Vagina (tissue), 2 donors: Measurements from ENCODE around the gene TMEM167A. TPM values are rescaled to one million over a fixed set of nuclear protein-coding genes. Genes with fewer than 3 reads are reported as not detected.

Experiments used
- DNase-seq, 2 donors: peaks; one replicate each; pipeline ENCODE4 v3.0.0-alpha.2; 2017; ENCODE audit errors: extremely low spot score in 2 of 2
- H3K27ac ChIP-seq: fragments of 200-600 bp; sonication (generic); one replicate; pipeline ENCODE4 v1.5.1; 2019
- H3K27me3 ChIP-seq: fragments of 200-600 bp; sonication (generic); one replicate; pipeline ENCODE4 v1.5.1; 2019
- H3K36me3 ChIP-seq, 2 donors: fragments of 200-600 bp; sonication (generic); one replicate each; pipeline ENCODE4 v1.5.1; 2017 to 2019
- H3K4me1 ChIP-seq: fragments of 200-600 bp; sonication (generic); one replicate; pipeline ENCODE4 v1.5.1; 2019
- H3K4me3 ChIP-seq, 2 donors: fragments of 200-600 bp; sonication (generic); 1 replicate in 1 of 2; 2 replicates in 1 of 2; pipeline ENCODE4 v1.5.1; 2016 to 2019
- H3K9me3 ChIP-seq: fragments of 200-600 bp; sonication (generic); one replicate; pipeline ENCODE4 v1.5.1; 2019
- POLR2A ChIP-seq, 2 donors: fragments of 450-650 bp; IDR thresholded peaks; one replicate each; pipeline ENCODE4 v1.6.1; 2017; ENCODE audit warnings: antibody characterized with exemption in 2 of 2, mild to moderate bottlenecking in 2 of 2, moderate library complexity in 2 of 2
- POLR2AphosphoS5 ChIP-seq, 2 donors: sonication (generic); formaldehyde crosslinking; IDR thresholded peaks; one replicate each; pipeline ENCODE4 v1.9.0; 2017; ENCODE audit warnings: antibody characterized with exemption in 2 of 2, mild to moderate bottlenecking in 2 of 2, low read depth in 1 of 2; ENCODE audit not compliant: insufficient read depth in 1 of 2
- intact Hi-C: fragments of 100-400 bp; cut with DNase I; formaldehyde crosslinking; loops from one replicate; pipeline ENCODE4 v1.15.1; 2023
- total RNA-seq: library from RNA; depleted of rRNA; stranded (reverse); fragments of >200 nt; gene quantifications from one replicate; pipeline ENCODE4 v1.2.3, GENCODE V29; 2016
- TF ChIP-seq, protein P1 (sequence below), 3 experiments: fragments of 450-650 bp in 2 of 3; fragments of 200-600 bp in 1 of 3; sonication (generic) in 1 of 3; IDR thresholded peaks; one replicate each; pipeline ENCODE4 v1.5.1; 2017 to 2019; ENCODE audit warnings: antibody characterized with exemption in 3 of 3, mild to moderate bottlenecking in 2 of 3, moderate library complexity in 2 of 3

The TMEM167A gene
- total RNA-seq, 1 donor from 2014 or later, result 22.3 TPM

DNA sequence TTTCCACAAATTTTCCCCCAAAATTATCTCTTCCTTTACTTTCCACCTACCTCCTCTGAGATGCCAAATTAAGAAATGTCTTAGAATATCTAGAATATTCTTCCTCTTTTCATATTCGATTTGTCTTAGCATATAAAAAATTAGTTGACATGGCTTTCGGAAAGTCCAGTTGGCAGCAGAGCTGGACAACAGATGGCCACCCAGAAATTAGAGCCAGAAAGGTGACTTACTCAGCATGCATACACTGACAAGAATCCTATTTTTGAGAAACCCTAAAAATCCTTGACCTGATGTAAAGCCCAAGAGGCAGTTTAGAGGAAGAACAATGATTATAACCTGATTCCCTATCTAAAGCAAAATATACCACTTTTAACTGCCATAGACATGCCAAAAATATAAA is 22.0 kb downstream of the TMEM167A start:
- no peak for DNase-seq
- Histone ChIP-seq H3K27ac (no peak overlapping the region), H3K9me3 (no peaks in the 10 kb centered on the region), H3K36me3 (peaks cover 0 to 24% of the 10 kb centered on the region in 2 donors), H3K4me3 (no peak overlapping the region), H3K4me1 (no peaks in the 10 kb centered on the region), H3K27me3 (no peaks in the 10 kb centered on the region)
- intact Hi-C loops, result no loop called here
- no peak for TF ChIP-seq POLR2AphosphoS5 (IDR thresholded peaks at IDR 0.05; ENCODE audit: insufficient read depth in 1 of 2, low read depth in 1 of 2)
- TF ChIP-seq, protein P1, sequence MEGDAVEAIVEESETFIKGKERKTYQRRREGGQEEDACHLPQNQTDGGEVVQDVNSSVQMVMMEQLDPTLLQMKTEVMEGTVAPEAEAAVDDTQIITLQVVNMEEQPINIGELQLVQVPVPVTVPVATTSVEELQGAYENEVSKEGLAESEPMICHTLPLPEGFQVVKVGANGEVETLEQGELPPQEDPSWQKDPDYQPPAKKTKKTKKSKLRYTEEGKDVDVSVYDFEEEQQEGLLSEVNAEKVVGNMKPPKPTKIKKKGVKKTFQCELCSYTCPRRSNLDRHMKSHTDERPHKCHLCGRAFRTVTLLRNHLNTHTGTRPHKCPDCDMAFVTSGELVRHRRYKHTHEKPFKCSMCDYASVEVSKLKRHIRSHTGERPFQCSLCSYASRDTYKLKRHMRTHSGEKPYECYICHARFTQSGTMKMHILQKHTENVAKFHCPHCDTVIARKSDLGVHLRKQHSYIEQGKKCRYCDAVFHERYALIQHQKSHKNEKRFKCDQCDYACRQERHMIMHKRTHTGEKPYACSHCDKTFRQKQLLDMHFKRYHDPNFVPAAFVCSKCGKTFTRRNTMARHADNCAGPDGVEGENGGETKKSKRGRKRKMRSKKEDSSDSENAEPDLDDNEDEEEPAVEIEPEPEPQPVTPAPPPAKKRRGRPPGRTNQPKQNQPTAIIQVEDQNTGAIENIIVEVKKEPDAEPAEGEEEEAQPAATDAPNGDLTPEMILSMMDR (IDR thresholded peaks at IDR 0.05), result no peak
- TF ChIP-seq POLR2A (IDR thresholded peaks at IDR 0.05), result no peak

DNA sequence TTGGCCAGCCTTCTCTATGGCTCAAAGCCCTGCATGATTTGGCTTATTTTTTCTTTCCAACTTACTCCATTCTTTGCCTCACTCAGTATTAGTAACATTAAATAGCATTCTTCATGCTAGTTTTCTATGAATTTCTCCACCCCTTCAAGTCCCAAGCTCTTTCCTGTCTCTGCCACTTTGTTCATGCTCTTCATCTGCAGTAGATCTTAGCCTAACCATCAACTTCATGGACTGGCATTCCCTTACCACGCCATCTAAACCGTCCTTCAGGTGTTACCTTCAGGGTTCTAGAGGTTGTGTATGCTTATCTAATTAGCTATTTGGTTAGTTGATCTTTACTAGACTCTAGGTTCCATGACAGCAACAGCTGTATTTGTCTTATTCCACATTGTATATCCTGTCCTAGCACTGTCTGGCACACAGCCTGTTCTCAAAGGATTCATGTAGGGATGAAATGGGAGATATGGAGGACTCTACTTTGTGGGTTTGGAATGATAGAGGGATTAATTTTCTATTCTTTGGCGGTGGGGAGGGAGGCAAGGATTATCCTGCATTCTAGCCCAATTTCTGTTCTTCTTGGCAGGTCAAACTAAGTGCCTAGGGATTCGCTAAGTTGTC is 26.4 kb downstream of the TMEM167A start:
- Histone ChIP-seq H3K27me3 (no peaks in the 10 kb centered on the region), H3K36me3 (peaks cover 0 to 24% of the 10 kb centered on the region in 2 donors), H3K4me3 (no peak overlapping the region), H3K9me3 (no peaks in the 10 kb centered on the region), H3K4me1 (no peaks in the 10 kb centered on the region), H3K27ac (no peak overlapping the region)
- intact Hi-C loops, result no loop called here
- TF ChIP-seq, protein P1 (IDR thresholded peaks at IDR 0.05), result no peak
- TF ChIP-seq POLR2AphosphoS5 (IDR thresholded peaks at IDR 0.05; ENCODE audit: insufficient read depth in 1 of 2, low read depth in 1 of 2), result no peak
- no peak for TF ChIP-seq POLR2A (IDR thresholded peaks at IDR 0.05)
- no peak for DNase-seq

DNA sequence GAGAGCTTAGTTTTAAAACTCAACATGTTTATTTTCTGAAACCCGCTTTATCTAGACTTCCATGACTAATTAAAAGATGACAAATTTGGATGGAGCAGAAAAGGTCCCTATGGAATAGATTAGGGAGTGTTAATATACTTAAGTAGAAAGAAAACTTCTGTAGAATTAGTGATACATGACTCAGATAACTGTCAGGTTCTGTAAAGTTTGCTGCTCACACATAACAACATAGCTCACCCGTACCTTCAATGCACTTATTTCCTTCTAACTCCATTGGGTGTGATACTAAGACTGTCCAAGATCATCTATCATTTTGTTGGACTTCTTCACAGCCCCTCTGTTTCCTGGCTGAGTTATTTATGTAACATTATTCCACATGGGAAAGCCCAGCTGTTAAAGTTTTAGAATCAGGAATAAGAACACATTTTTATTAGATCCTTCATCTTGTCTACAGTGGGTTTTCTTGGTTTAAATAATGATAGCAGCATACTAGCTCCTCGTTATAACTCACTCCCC is 27.8 kb downstream of the TMEM167A start:
- Histone ChIP-seq H3K4me3 (no peak overlapping the region), H3K9me3 (no peaks in the 10 kb centered on the region), H3K27me3 (no peaks in the 10 kb centered on the region), H3K4me1 (no peaks in the 10 kb centered on the region), H3K36me3 (peaks cover 0 to 12% of the 10 kb centered on the region in 2 donors), H3K27ac (no peak overlapping the region)
- DNase-seq, result no peak
- TF ChIP-seq POLR2A (IDR thresholded peaks at IDR 0.05), result no peak
- TF ChIP-seq, protein P1 (IDR thresholded peaks at IDR 0.05), result no peak
- no peak for TF ChIP-seq POLR2AphosphoS5 (IDR thresholded peaks at IDR 0.05; ENCODE audit: insufficient read depth in 1 of 2, low read depth in 1 of 2)
- intact Hi-C loops, result no loop called here

DNA sequence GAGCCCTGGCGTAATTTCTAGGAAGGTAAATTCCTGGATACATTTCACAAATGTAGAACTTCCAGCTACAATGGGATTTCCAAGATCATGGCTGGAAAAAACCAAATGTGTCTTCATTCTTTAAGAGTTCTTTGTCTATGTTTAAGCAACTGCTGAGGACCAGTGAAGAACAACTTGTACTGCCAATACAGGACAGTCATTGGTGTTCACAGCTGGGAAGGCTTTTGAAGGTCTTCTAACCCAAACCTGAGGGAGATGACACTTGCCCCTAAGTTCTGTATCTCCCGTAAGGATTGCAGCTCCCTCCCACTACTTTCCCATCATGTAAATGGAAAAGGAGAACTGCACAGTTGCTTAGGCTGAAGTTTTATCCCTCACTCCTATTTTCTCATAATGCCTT is 28.4 kb downstream of the TMEM167A start:
- Histone ChIP-seq H3K27me3 (no peaks in the 10 kb centered on the region), H3K9me3 (no peaks in the 10 kb centered on the region), H3K27ac (no peak overlapping the region), H3K4me1 (no peaks in the 10 kb centered on the region), H3K4me3 (no peak overlapping the region), H3K36me3 (peaks cover 0 to 12% of the 10 kb centered on the region in 2 donors)
- DNase-seq, result no peak
- TF ChIP-seq, protein P1 (IDR thresholded peaks at IDR 0.05), result no peak
- no peak for TF ChIP-seq POLR2A (IDR thresholded peaks at IDR 0.05)
- no peak for TF ChIP-seq POLR2AphosphoS5 (IDR thresholded peaks at IDR 0.05; ENCODE audit: insufficient read depth in 1 of 2, low read depth in 1 of 2)
- intact Hi-C loops, result no loop called here

DNA sequence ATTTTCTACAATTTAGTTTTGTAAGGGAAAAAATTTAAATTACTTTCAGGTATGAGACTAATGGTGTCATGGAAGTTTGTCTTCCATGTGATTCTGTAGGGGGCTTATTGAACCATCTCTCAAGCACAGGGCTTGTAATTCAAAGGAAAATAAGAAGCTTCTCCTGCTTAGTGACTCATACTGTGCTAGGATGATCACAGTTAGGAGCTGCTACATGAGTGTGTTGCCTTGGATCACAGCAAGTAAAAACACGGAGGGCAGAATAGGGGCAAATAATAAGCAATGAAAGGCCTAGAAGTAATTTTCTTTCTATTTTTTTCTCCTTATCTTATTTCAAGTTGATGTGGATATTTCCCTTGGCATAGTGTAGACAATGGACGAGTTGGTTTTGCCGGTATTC is 28.9 kb downstream of the TMEM167A start:
- Histone ChIP-seq H3K9me3 (no peaks in the 10 kb centered on the region), H3K36me3 (peaks cover 0 to 12% of the 10 kb centered on the region in 2 donors), H3K4me1 (no peaks in the 10 kb centered on the region), H3K27me3 (no peaks in the 10 kb centered on the region), H3K4me3 (no peak overlapping the region), H3K27ac (no peak overlapping the region)
- intact Hi-C loops, result no loop called here
- DNase-seq, result no peak
- no peak for TF ChIP-seq POLR2A (IDR thresholded peaks at IDR 0.05)
- no peak for TF ChIP-seq POLR2AphosphoS5 (IDR thresholded peaks at IDR 0.05; ENCODE audit: insufficient read depth in 1 of 2, low read depth in 1 of 2)
- TF ChIP-seq, protein P1 (IDR thresholded peaks at IDR 0.05), result no peak
